HG03060 (cell line): ENCODE measurements around the gene CST9L.

Source experiments
- ATAC-seq: cut with Tn5 transposase; IDR thresholded peaks from one replicate; pipeline ENCODE4 v1.9.1; 2021; ENCODE audit warnings: low read depth, moderate number of reproducible peaks; ENCODE audit not compliant: unreplicated experiment

CST9L gene

GRCh38 chr20:23515250-23515939 is 52.9 kb downstream of the CST9L start:
- ATAC-seq: no peak

- ATAC-seq: no peak
These were observed 53.4 kb downstream of the CST9L start for GRCh38 chr20:23514848-23515247.
